ENCODE measurements around the gene PAXX.

Gene PAXX

GRCh38 chr9:137012694-137013570, 20.7 kb downstream of the PAXX start:
- no peak for DNase-seq (ENCODE audit: low read depth, low spot score)
- no peak overlapping the region for H3K4me3 ChIP-seq (ENCODE audit: low read length)

- H3K4me3 ChIP-seq (ENCODE audit: low read length): no peak overlapping the region
- DNase-seq (ENCODE audit: low read depth, low spot score): no peak
Measured at GRCh38 chr9:137013571-137013940, 21.3 kb downstream of the PAXX start.

GRCh38 chr9:137014166-137014565, 21.9 kb downstream of the PAXX start:
- no peak overlapping the region for H3K4me3 ChIP-seq (ENCODE audit: low read length)
- no peak for DNase-seq (ENCODE audit: low read depth, low spot score)

- DNase-seq (ENCODE audit: low read depth, low spot score): no peak
- H3K4me3 ChIP-seq (ENCODE audit: low read length): no peak overlapping the region
Measured at GRCh38 chr9:137014776-137015539, 22.7 kb downstream of the PAXX start.

- H3K4me3 ChIP-seq (ENCODE audit: low read length): no peak overlapping the region
Measured at GRCh38 chr9:137015540-137015930, 23.3 kb downstream of the PAXX start.

GRCh38 chr9:137015976-137016375, 23.8 kb downstream of the PAXX start:
- no peak for DNase-seq (ENCODE audit: low read depth, low spot score)
- no peak overlapping the region for H3K4me3 ChIP-seq (ENCODE audit: low read length)

More at GRCh38 chr9:137015540-137015930, 23.3 kb downstream of the PAXX start:
- DNase-seq (ENCODE audit: low read depth, low spot score): no peak

GRCh38 chr9:137016436-137016835, 24.2 kb downstream of the PAXX start:
- no peak for DNase-seq (ENCODE audit: low read depth, low spot score)
- no peak overlapping the region for H3K4me3 ChIP-seq (ENCODE audit: low read length)

GRCh38 chr9:137017071-137017470, 24.8 kb downstream of the PAXX start:
- no peak overlapping the region for H3K4me3 ChIP-seq (ENCODE audit: low read length)
- DNase-seq (ENCODE audit: low read depth, low spot score): no peak

- DNase-seq (ENCODE audit: low read depth, low spot score): no peak
- H3K4me3 ChIP-seq (ENCODE audit: low read length): no peak overlapping the region
Measured at GRCh38 chr9:137017791-137018497, 25.7 kb downstream of the PAXX start.

GRCh38 chr9:137018761-137019559, 26.7 kb downstream of the PAXX start:
- no peak for DNase-seq (ENCODE audit: low read depth, low spot score)
- H3K4me3 ChIP-seq (ENCODE audit: low read length): no peak overlapping the region

- DNase-seq (ENCODE audit: low read depth, low spot score): no peak
- no peak overlapping the region for H3K4me3 ChIP-seq (ENCODE audit: low read length)
Measured at GRCh38 chr9:137019891-137020683, 27.9 kb downstream of the PAXX start.

- no peak overlapping the region for H3K4me3 ChIP-seq (ENCODE audit: low read length)
- no peak for DNase-seq (ENCODE audit: low read depth, low spot score)
Measured at GRCh38 chr9:137020771-137021567, 28.7 kb downstream of the PAXX start.

GRCh38 chr9:137021568-137021978, 29.4 kb downstream of the PAXX start:
- no peak overlapping the region for H3K4me3 ChIP-seq (ENCODE audit: low read length)
- no peak for DNase-seq (ENCODE audit: low read depth, low spot score)

- DNase-seq (ENCODE audit: low read depth, low spot score): peak; percentile 66
Measured at GRCh38 chr9:137021979-137022661, 29.9 kb downstream of the PAXX start.

GRCh38 chr9:137022662-137023008, 30.4 kb downstream of the PAXX start:
- H3K4me3 ChIP-seq (ENCODE audit: low read length): no peak overlapping the region
- no peak for DNase-seq (ENCODE audit: low read depth, low spot score)

More at GRCh38 chr9:137021979-137022661, 29.9 kb downstream of the PAXX start:
- no peak overlapping the region for H3K4me3 ChIP-seq (ENCODE audit: low read length)

- no peak overlapping the region for H3K4me3 ChIP-seq (ENCODE audit: low read length)
- DNase-seq (ENCODE audit: low read depth, low spot score): no peak
Measured at GRCh38 chr9:137023157-137023556, 30.9 kb downstream of the PAXX start.

GRCh38 chr9:137023583-137023991, 31.4 kb downstream of the PAXX start:
- H3K4me3 ChIP-seq (ENCODE audit: low read length): no peak overlapping the region

More at GRCh38 chr9:137023583-137023991, 31.4 kb downstream of the PAXX start:
- DNase-seq (ENCODE audit: low read depth, low spot score): no peak
